ENCODE results near the gene PRMT7.

GRCh38 chr16:68367030-68367429 is 56.2 kb downstream of the PRMT7 start:
- TF ChIP-seq CTCF (IDR thresholded peaks at IDR 0.05) (peak in 1 of 3 donors; percentile 23), POLR2AphosphoS5 (IDR thresholded peaks at IDR 0.05) (no peak)
